ENCODE measurements around the gene DSTN. TPM values are rescaled to one million over a fixed set of nuclear protein-coding genes. Genes with fewer than 3 reads are reported as not detected.

The DSTN gene
- total RNA-seq, 1 donor from 2014 or later = 96.2 TPM

DNA sequence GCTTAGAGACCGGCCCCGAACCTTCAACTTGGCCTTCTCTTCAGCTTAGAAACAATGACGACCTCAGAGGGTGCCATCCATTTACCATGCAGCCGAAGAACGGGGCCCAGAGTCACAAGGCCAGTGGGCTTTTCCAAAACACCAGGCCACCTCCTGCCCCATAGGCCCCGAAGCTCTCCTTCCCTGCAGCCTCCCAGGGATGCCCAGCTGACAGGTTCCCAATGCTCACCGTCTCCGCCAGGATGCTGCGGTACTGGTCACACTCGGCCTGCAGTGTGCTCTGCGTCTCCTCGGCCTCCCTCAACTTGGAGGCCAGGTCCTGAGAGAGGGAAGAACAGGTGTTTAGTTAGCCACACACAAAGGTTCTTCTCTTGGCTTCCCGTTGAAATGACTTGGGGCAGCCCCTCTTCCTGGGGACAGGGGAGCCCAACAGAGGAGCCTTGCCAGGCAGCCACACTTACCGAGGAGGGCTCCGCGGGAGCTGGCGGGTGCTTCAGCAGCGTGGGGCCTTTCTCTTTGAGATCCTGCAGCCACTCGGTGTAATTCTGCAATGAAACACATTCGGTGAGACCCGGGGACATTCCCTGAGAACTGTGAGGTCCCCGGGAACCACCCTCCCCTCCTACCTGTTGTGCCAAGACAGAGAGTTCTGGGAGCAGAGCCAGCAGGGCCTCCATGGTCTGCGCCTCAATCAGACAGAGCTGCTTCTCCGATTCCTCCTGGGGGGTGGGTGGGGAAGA, 51.5 kb downstream of the DSTN start:
- DNase-seq (ENCODE audit: low spot score) (no peak), ATAC-seq (no peak)

DNA sequence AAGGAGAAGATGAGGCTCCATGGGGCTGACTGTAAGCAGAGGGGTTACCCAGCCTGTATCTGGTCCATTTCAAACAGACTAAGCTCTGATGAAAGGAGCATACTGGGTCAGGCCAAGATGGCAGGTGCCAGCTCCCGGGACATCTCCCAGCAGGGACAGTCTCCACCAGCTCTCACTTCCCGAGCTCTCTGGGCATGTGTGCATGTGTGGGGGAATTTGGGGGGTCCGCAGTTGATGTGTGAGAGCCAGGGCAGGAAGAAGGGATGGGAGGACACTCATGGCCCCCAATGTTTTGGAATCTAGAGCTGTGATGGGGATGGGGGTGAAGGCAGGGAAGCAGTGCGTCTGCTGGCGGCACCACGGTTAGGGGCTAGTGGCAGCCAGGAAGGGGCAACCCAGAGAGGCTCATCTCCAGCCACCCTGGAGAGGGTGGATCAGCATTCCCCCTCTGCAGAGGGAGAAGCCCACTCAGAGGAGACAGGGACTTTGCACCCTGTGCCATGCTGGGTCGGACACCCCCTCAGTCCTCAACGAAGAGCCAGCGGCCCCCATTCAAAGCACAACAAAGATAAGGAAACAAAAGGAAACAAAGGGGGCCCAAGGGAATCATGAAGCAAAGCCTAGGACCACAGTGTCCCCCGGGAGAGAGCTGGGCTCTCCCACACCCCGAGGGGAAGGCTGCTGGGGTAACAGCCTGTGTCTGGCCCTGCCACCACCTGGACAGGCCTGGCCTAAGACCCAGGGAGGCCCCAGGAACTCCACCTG, 52.4 kb downstream of the DSTN start:
- no peak for DNase-seq (ENCODE audit: low spot score)
- ATAC-seq = no peak

DNA sequence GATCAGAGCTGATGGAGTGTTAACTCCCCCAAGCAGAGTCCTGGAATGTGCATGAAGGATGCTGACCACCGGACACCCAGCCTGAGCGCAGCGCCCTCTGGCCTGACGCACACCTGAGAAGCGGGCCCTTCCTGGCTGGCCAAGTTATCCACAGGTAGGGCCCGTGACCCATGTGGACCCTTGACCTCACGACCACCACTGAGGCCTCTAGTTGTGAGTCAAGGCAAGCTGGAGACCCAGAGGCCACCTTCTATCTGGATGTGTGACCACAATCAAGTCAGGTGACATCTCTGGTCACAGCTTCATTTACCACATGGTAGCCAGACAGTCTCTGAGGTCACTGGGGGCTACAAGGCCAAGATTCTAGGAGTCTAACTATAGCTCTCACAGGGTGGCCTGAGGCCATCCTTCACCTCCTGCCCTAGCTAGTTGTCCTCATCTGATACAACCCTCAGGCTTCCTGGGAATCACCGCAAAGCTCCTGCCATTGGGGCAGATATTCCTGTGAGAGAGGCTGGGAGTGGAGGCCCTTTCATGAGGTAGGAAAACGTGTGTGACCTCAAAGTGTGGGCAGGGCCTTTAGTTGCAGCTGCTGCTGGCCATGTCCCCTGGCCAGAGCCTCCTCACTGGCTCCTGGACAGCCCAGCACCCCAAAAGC, 53.1 kb downstream of the DSTN start:
- no peak for DNase-seq (ENCODE audit: low spot score)
- no peak for ATAC-seq

DNA sequence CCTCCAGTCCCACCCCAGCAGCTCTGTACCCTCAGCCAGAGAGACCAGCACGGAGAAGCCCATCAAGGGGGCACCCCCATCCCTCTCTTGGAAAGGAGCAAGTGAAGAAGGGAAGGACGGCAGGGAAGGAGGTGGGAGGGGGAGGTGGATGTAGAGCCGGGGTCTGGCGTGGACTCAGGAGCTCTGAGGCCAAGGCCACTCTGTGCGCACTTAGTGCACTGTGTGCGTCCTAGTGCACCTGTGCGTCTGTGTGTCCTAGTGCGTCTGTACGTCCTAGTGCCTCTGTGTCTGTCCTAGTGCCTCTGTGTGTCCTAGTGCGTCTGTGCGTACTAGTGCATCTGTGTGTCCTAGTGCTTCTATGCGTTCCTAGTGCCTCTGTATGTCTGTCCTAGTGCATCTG, 54.2 kb downstream of the DSTN start:
- DNase-seq (ENCODE audit: low spot score) = no peak
- ATAC-seq = no peak

DNA sequence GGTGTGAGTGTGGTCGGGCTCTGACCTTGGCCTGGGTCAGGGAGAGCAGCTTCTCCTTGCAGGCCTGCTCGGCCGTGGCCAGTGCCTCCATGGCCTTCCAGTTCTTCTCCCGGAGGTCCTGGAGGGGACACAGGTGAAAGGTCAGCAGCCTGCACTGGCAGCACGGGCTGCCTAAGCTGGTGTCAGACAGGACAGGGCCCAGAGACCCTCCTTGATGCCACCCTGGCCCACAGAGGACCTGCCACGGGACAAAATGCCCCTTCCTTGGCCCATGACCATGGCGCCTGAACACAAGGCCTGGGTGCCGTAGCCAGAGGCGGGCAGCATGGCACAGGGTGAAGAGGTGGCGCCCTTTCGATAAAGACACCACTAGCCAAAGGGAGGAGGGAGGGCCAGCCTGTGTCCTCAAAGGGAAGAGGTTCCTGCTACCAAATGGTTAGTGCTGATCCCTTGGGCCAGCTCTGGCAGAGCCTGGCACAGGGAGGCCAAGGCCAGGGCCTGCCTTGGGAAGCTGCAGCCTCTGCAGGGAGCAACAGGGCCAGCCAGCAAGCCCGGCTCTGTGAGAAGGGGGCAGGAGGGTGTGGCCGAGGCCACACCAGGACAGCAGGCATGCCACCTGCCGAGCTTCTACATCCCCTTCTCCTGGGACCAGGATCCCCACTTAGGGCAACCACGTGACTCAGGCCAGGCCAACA, 54.8 kb downstream of the DSTN start:
- no peak for ATAC-seq
- DNase-seq (ENCODE audit: low spot score) = no peak

DNA sequence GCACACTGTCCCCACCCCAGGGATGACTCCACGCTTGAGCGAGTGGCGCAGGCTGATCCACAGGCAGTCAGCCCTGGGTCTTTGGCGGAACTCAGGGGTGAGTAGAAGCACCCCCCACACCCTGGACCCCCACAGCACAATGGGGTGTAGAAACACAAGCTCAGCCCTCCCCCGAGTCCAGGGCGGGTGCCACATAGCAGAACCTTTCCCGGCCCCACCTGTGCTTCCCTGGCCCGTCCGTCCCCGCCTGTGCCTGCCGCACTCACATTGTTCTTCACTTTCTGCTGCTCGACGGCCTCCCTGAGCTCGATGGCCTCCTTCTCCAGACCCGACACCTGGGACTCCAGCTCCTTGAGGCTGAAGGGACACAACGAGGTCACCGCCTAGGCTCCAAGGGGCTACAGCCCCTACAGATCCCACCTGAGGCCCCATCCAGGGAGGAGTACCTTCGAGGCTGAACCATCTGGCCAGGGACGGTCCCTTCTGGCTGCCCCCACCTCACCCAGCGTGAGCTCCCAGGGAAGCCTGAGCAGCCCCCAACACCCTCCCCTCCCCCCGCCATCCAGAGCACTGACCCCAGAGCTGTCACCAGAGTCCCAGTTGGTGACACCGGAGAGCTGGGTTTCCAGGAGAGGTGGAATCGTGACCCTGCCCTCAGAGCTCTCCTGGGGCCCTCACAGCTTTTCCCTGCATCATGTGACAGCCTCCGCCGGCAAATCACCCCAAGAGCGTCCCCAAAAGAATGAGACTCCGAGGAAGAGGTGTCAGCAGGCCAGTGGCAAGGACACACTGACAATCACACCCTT, 55.6 kb downstream of the DSTN start:
- ATAC-seq (no peak), DNase-seq (ENCODE audit: low spot score) (no peak)

DNA sequence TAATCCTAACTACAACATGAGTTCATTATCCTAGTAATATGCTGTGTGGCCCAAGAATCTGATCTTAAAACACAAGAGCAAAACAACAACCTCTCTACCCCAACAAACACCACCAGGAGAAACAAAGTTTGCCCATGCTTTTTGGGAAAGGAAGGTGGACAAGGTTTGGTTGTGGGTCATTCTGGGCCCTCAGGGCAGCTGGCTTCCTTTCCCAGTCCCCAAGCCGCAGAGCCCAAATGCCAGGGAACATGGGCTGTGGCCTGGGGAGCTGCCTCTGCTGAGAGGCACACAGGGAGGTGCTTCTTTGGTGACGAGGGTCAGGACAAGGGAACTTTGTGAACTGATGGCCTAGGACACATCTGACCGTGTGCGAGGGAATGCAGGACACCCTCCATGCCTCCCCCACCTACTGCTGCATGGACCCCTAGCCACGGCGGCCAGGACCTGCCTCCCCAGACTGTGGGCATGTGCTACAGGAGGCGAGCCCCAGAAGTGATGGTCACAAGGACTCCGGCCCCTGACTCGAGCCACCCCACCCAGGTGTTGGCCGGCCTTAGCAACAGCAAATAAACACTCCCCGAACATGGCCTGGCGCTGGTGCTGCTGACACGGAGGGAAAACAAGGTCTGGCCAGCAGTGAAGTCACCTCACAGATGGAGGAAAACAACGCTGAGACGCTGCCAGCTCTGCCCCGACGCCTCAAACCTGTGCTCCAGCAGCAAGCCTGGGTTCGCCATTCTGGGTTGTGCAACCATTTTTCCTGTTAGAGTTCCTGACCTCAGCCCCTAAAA, 56.5 kb downstream of the DSTN start:
- ATAC-seq (peak; percentile 58), DNase-seq (ENCODE audit: low spot score) (no peak)

DNA sequence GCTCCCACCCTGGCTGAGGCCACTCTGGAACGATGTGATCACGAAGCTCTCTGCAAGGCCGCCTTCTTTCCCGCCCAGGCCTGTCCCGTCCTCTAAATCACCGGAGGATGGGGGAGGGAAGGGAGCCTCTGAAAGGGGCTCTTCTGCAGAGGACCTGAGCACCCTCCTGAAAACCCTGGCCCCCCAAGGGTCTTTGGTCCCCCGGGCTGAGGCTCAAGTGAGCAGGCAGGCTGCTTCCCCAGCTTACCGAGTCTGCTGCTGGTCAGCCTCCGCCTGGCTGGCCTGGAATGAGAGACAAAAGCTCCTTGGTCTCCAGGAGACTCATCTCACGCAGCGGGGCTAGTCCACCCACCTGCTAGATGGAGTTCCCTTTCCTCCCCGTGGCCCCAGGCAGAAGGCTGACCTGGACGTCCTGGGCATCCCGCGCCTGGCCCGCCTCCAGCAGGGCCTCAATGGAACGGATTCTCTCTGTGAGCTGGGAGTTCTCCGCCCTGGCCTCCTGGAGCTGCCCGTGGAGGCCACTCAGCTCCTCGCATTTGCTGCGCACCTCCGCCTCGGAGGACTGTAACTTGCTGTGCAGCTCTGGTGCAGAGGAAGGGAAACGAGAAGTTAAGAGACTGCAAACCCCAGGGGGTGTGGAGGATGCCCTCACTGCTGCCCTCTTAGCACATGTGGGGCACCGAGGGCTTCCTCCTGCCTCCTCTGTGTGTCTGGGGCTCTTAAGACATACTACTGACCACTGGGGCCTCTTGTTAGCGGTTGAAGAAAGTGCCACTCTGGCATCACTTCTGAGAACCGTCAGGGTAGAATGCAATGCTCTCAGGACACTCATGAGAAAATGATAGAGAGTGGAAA, 57.5 kb downstream of the DSTN start:
- ATAC-seq = peak; percentile 2
- no peak for DNase-seq (ENCODE audit: low spot score)

DNA sequence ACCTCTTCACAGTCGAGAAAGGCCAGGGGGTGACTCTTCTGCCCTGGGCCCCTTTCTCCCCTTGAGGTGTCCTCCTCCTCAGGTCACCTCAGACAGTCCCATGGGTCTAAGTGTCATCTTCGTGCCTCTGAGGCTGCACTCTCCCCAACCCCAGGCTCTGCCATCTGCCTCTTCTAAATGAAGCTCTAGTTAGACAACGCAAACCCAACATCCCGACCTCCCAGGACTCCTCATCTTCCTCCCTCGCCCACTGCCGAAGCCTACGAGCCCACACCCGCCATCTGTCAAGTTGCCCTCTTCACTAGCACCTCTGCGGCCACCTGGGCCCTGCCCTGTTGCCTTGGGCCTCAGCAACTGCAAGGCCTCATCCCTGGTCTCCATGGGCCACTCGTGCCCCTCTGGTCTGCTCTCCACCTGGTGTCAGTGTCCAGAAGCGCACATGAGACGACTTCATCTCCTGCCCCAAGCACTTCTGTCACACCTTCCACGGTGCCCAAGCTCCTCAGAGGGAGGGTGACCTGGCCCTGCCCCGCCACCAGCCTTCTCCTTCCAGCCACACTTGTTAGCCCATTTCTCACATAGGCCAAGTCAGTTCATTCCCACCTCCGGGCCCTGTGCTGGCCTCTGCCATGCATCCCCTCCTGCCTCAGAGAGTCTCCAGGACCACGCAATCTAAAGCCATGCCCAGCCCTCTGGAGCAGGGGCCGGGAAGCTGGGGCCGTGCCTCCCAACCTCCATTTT, 58.4 kb downstream of the DSTN start:
- DNase-seq (ENCODE audit: low spot score) (no peak), ATAC-seq (no peak)

DNA sequence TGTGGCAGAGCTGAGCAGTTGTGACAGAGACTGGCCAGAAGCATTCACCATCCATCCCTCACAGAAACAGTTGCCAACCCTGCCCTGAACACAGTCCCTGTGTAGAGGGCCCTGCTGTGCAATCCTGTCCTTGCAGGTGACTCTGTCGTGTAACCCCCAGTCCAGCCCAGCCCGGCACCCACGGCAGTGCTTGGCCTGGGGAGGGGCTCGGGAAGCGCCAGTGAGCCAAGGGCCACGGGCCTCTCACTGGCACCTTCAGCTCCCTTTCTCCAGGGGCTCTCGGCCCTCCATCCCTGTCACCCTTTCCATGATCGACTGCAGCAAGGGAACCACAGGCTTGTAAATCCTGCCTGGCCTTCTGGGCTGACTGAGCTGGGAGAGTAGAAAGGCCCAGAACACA, 59.1 kb downstream of the DSTN start:
- no peak for DNase-seq (ENCODE audit: low spot score)

DNA sequence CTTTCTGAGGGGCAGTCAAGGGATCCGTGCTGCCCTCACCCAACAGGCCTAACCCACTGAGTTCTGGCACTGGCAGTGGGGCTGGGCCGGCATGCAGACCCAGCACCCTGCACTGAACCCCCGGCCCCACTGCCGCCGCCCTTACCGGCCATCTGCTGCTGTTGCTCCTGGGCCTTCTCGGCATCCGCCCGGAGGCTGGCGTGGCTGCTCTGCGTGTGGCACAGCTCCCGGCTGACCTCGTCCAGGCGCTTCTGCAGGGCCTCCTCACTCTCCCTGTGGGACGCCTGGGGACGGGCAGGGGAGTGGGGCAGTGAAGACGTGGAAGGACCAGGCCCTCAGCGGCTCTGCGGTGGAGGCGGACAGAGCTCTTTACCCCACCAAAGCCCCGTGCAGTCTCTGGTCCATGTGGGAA, 59.8 kb downstream of the DSTN start:
- DNase-seq (ENCODE audit: low spot score) = no peak
- ATAC-seq = no peak

More for the DNA sequence above, 59.1 kb downstream of the DSTN start:
- ATAC-seq = no peak

DNA sequence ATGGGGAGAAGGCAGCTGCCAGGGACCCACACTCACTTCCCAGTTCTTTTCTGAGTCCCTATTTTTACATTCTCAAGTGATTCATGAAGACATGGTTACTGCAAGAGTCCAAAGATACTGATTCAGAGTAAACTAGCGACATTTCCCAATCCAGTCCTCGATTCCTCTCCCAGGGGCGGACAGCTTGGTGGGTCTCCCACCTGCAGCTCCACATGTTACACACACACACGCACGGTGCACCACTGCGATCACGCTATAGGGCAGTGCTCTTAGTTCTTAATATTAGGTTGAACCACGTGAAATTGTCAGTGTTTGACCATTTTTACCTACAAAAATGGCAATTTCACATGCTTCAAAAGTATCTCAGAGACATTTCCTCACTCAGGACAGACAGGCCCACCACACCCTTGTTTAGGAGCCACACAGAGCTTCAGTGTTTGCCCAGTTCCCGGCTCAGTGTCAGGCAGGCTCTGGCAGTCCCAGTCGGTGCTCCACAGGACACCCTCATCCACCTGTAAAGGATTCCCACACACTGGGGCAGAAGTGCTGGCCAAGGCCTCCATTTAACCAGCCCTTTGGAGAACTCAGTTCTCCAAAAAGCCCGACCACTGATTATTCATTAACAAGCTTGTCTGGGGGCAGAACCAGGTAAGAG, 60.4 kb downstream of the DSTN start:
- no peak for ATAC-seq
- no peak for DNase-seq (ENCODE audit: low spot score)

DNA sequence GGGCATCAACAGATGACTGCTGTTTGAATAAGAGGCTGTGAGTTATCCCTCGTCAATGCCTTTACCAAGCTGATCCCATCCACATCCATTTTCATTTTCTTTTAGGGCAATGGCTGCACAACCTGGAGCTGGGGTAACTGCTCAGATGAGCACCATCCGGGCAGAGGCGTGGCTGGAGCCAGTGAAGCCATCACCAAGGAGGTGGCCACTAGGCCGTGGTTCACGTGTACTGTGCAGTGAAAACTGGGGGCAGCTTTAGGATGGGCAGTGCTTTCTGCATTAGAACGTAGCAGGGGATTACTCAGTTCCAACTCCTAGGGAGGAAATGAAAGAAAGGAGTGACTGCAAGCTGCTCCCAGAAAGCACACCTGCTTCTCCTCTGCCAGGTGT, 60.9 kb downstream of the DSTN start:
- ATAC-seq (no peak), DNase-seq (ENCODE audit: low spot score) (no peak)

DNA sequence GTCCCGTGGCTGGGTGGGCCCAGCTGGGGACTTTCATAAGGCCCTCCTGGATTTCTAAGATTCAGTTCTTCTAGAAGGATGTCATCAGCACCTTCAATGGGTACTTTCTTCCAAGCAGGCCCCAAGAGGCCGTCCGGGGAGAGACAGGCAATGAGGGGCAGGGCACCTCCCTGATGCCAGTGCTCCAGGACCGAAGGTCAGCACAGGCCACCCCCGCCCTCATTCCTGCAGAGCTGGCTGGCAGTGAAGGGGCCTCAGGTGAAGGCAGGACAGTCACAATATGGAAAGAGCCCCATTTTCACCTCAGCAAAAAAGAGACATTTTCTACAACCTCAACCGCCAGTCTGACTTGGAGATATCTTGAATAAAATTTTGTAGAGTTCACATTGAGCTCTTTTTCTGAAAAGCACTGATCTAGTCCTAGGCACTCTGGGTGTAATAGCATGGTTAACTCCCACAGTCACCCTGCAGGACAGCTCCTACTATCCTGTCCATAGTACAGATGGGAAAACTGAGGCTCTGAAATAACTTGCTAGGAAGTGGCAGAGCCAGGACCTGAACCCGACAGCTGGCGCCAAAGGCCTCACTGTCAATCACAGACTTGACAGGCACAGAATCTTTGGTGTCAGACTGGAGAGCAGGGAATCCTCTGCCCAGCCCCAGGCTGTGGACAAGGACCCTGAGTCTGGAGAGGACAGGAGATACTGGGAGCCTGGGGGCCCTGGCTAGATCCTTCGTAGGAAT, 61.9 kb downstream of the DSTN start:
- ATAC-seq = no peak
- DNase-seq (ENCODE audit: low spot score) = no peak

DNA sequence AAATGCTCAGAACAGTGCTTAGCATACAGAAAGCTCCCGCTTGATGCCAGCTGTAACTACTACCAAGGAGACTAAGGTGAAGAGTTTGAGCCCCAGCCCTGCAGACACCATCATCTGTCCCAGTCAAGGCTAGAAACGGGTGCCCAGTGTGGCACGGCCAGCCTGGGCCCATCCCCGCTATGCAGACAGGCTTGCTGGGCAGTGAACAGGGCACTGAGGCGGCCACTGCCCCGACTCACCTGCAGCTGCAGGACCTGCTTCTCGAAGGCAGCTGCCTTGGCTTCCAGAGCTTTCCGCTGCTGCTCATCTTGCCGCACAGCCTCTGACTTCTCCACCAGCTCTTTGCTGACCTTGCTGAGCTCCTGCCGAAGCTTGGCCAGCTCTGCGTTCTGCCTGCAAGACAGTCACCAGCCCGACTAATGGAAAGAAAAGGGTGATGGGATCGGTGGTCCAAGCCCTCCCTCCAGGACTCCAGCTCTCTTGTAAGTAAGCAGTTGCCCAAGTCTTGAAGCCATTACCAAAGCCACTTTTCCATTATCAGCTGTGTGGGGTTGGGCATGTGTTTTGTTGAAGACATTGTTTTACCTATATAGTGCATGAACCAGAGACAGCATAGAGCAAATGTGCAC, 63.5 kb downstream of the DSTN start:
- ATAC-seq = no peak

DNA sequence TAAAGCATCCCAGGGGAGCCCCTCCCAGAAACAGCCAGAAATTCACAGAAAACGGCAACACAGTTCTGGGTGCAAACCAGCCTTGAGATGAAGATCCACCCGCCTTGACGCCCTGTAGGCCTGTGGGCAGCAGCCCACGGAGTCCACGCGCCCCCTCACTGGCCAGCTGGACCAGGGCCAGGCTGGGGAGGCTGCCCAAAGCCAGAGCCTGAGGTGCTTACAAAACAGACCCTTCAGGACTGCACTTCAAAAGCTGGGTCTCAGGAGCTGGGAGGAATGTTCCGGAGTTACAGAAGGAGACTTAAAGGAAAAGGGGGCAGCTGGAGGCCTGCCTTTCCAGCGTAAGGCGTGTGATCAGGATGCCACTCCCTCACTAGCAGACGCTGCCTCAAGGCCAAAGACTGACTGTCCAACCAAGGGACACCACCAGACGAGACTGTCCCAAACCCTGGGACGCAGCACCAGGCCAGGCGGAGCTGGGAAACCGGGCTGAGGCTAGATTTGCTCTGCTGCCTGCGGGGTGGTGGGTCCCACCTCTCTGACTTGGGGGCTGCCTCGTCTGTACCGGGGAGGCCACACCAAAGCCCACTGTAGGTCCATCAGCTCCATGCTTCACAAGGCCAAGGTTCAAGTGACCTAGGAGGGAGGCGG, 64.1 kb downstream of the DSTN start:
- DNase-seq (ENCODE audit: low spot score) (no peak), ATAC-seq (no peak)

More for the DNA sequence above, 63.5 kb downstream of the DSTN start:
- no peak for DNase-seq (ENCODE audit: low spot score)

Data from left lobe of liver (tissue), 2 donors.